Measurements from ENCODE around the gene ZNF428. TPM values are rescaled to one million over a fixed set of nuclear protein-coding genes. Genes with fewer than 3 reads are reported as not detected.

ZNF428 gene
- total and polyA plus RNA-seq, 2 experiments from 2014 or later, result 21.1 to 23.9 TPM

- ATAC-seq, result no peak
- H3K27ac Mint-ChIP-seq, result 0 out of 2 replicates have a peak overlapping the region, but pooled peaks have one; percentile 65
These were observed 54.6 kb downstream of the ZNF428 start for GRCh38 chr19:43564800-43565199.

More at GRCh38 chr19:43564800-43565199, 54.6 kb downstream of the ZNF428 start:
- Histone ChIP-seq H2AFZ (no peak overlapping the region), H3K9me2 (ENCODE audit: insufficient read depth) (no peaks in the 10 kb centered on the region), H3F3A (replicated peaks; ENCODE audit: low read depth) (0 out of 2 replicates have a peak, but pooled peaks cover 5% of the 10 kb centered on the region), H3K27ac (ENCODE audit: low read depth) (no peak overlapping the region), H4K20me1 (replicated peaks; ENCODE audit: insufficient read depth) (no peaks in the 10 kb centered on the region; the same call in 1 of the 2 replicates), H3K4me2 (no peak overlapping the region), H3K36me3 (ENCODE audit: insufficient read depth) (no peaks in the 10 kb centered on the region), H3K4me1 (ENCODE audit: insufficient read depth) (no peaks in the 10 kb centered on the region), H3K27me3 (ENCODE audit: insufficient read depth) (no peaks in the 10 kb centered on the region), H3K4me3 (no peak overlapping the region), H3K79me2 (replicated peaks; ENCODE audit: insufficient read depth) (0 out of 2 replicates have a peak, but pooled peaks cover 3% of the 10 kb centered on the region)
- H3K4me3 Mint-ChIP-seq, result no peak overlapping the region
- no peak for DNase-seq (ENCODE audit: low spot score)
- TF ChIP-seq CREB1 (CRISPR knock-in tag; IDR thresholded peaks at IDR 0.05; ENCODE audit: low read depth) (no peak), POLR2AphosphoS5 (IDR thresholded peaks at IDR 0.05; ENCODE audit: low read depth) (no peak), ZNF331 (CRISPR knock-in tag; IDR thresholded peaks at IDR 0.05; ENCODE audit: low read depth) (no peak), JUNB (IDR thresholded peaks at IDR 0.05; ENCODE audit: unreplicated experiment) (no peak), CTCF (conservative IDR thresholded peaks at IDR 0.05; ENCODE audit: low read depth in 2 of 2) (no peak), REST (IDR thresholded peaks at IDR 0.05; ENCODE audit: unreplicated experiment) (no peak), EZH2 (IDR thresholded peaks at IDR 0.05; ENCODE audit: low read depth, unreplicated experiment) (no peak), EZH2phosphoT487 (IDR thresholded peaks at IDR 0.05; ENCODE audit: unreplicated experiment) (no peak), ETS1 (IDR thresholded peaks at IDR 0.05) (no peak), NANOG (IDR thresholded peaks at IDR 0.05; ENCODE audit: borderline replicate concordance) (no peak), STAT1 (IDR thresholded peaks at IDR 0.05; ENCODE audit: unreplicated experiment) (no peak), ZNF462 (CRISPR knock-in tag; IDR thresholded peaks at IDR 0.05) (no peak), ZNF114 (CRISPR knock-in tag; IDR thresholded peaks at IDR 0.05) (no peak)
- peaks cover 23% of the 10 kb centered on the region for H3K36me3 Mint-ChIP-seq (ENCODE audit: low read depth)
- H3K9me3 Mint-ChIP-seq, result no peaks in the 10 kb centered on the region
- H3K27me3 Mint-ChIP-seq (ENCODE audit: insufficient read depth, low read depth, poor library complexity), result peaks cover 2% of the 10 kb centered on the region
- H3K4me1 Mint-ChIP-seq, result peaks cover under 1% of the 10 kb centered on the region; the same call in 2 of the 3 replicates
